Bone marrow (tissue), 2 donors: ENCODE results near the gene ANKRD17.

ENCODE experiments used
- DNase-seq, 2 donors: peaks; one replicate each; lab custom pipeline; 2025; lab: John Stamatoyannopoulos, UW

The ANKRD17 gene

GRCh38 chr4:73055241-73055897, 203.2 kb downstream of the ANKRD17 start:
- DNase-seq: no peak

- no peak for DNase-seq
Measured at GRCh38 chr4:73053974-73054480, 204.6 kb downstream of the ANKRD17 start.

GRCh38 chr4:73053076-73053475, 205.5 kb downstream of the ANKRD17 start:
- DNase-seq: no peak

- DNase-seq: no peak
Measured at GRCh38 chr4:73051625-73052024, 207.0 kb downstream of the ANKRD17 start.

DNA sequence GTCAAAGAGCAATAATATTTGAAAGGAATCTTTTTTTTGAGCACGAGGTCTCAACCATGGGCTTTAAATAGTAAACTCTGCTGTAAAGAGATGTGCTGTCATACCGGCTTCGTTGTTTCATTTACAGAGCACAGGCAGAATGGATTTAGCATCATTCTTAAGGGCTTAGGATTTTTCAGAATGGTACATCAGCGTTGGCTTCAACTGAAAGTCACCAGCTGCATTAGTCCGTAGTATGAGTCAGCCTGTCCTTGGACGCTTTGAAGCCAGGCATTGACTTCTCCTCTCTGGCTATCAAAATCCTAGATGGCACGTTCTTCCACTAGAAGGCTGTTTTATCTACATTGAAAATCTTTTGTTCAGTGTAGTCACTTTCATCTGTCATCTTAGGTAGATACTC, 212.7 kb downstream of the ANKRD17 start:
- DNase-seq: no peak

DNA sequence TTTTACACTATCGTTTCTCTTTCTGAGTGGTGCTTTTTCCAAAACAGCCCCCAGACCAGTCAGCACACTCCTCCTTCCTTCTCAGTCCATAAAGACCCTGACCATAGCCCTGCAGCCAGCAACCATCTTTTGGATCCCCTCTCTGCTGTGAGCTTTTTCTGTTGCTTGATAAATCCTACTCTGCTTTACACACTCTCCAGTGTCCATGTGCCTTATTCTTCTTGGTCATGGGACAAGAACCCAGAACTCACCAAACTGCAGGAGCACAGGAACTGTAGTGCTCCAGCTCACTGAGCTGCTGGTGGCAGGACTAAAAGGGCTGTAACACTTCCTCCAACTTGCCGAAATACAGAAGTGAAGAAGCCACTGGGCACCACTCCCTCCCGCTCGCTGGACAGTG, 221.5 kb downstream of the ANKRD17 start:
- DNase-seq: no peak

GRCh38 chr4:73036123-73036522, 222.5 kb downstream of the ANKRD17 start:
- no peak for DNase-seq

DNA sequence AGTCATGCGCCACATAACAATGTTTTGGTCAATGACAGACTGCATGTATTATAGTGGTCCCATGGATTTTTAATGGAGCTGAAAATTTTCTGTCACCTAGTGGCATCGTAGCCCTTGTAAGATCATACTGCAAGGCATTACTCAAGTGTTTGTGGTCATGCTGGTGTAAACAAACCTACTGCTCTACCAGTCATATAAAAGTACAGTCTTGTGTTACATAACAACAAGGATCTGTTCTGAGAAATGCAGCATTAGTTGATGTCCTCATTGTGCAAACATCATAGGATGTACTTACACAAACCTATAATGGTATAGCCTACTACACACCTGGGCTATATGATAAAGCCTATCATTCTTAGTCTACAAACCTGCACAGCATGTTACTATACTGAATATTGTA, 223.7 kb downstream of the ANKRD17 start:
- no peak for DNase-seq

DNA sequence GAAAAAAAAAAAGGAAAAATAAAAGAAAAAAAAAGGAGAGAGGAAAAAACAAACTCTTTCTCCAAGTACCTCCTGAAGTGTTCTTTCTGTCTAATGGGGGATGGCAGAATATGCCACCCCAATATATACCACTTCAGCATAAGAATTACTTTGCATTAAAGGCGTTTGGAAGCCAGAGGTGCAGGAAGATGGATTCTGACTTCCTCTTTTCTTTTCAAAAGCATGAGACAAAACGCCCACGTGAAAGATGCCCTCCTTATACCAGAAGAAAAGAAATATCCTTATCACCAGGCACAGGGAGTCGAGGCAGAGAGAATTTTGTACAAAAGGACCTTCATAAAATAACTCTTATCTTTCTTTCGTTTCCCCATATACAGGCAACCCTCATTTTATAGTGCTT, 230.0 kb downstream of the ANKRD17 start:
- DNase-seq: no peak
